ENCODE data around the gene MAP2.
"Not testable (repeated sequence)": the region's sequence is repeated elsewhere in the genome, so short reads cannot be mapped to it uniquely, and the experiment has no call there.

MAP2 gene

GRCh38 chr2:209472112-209472832 is 48.4 kb downstream of the MAP2 start:
- DNase-seq: no peak
- Mint-ChIP-seq H3K4me1 (peaks cover 59% of the 10 kb centered on the region), H3K36me3 (ENCODE audit: low read depth) (peaks cover 5% of the 10 kb centered on the region), H3K27ac (peak overlapping the region; percentile 82), H3K9me3 (peaks cover 3% of the 10 kb centered on the region), H3K4me3 (peak overlapping the region; percentile 24), H3K27me3 (ENCODE audit: low read depth, poor library complexity) (no peaks in the 10 kb centered on the region)
- no peak for TF ChIP-seq CTCF (IDR thresholded peaks at IDR 0.05)

DNA sequence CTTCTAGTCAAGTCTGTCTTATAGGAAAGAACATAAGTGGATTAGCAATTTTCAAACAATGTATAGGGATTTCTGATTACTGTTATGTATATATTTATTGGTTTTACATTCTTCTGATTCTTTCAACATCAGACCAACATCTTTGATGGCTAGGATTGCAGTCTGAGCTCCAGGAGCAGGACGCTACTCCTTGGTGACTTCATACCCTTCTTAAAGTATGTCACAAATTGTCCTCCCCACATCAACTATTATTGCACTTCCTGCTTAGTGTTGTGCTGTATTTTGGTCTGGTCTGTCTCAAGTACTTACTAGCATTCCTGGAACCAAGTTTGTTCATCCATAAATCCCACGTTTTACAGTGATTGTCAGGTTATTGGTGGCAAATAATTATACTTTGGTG is 49.0 kb downstream of the MAP2 start:
- H3K36me3 Mint-ChIP-seq (ENCODE audit: low read depth): peaks cover 5% of the 10 kb centered on the region
- no peaks in the 10 kb centered on the region for H3K27me3 Mint-ChIP-seq (ENCODE audit: low read depth, poor library complexity)
- TF ChIP-seq CTCF (IDR thresholded peaks at IDR 0.05): no peak
- H3K27ac Mint-ChIP-seq: peak overlapping the region; percentile 63
- peaks cover 64% of the 10 kb centered on the region for H3K4me1 Mint-ChIP-seq
- no peaks in the 10 kb centered on the region for H3K9me3 Mint-ChIP-seq
- no peak overlapping the region for H3K4me3 Mint-ChIP-seq
- no peak for DNase-seq

DNA sequence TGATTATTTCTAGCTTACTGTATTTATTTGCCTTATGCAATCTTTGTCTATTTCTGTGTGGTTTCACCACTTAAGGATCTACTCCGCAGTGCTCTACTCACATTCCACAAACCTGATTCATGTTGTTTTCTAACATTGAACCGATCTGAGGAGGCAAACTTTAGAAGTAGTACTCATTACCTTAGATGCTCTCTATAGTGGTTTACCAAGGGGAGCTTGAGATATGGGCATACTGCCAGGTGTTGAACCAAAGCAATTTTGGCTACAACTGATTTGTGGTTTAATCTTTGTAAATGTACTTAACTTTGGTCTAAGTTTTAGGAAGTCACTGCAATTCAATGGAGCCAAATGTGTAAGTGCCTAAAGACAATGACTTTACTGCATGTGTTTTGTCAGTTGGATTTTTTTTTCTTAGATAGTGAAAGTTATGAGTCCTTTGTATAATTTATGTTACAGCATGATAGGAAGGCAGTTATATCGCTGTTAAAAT is 50.1 kb downstream of the MAP2 start:
- no peak for TF ChIP-seq CTCF (IDR thresholded peaks at IDR 0.05)
- no peaks in the 10 kb centered on the region for H3K27me3 Mint-ChIP-seq (ENCODE audit: low read depth, poor library complexity)
- no peak overlapping the region for H3K27ac Mint-ChIP-seq
- peaks cover 64% of the 10 kb centered on the region for H3K4me1 Mint-ChIP-seq
- no peaks in the 10 kb centered on the region for H3K9me3 Mint-ChIP-seq
- H3K4me3 Mint-ChIP-seq: no peak overlapping the region
- peaks cover 5% of the 10 kb centered on the region for H3K36me3 Mint-ChIP-seq (ENCODE audit: low read depth)
- no peak for DNase-seq

- no peak for TF ChIP-seq CTCF (IDR thresholded peaks at IDR 0.05)
- no peaks in the 10 kb centered on the region for H3K36me3 Mint-ChIP-seq (ENCODE audit: low read depth)
- H3K4me1 Mint-ChIP-seq: peaks cover 64% of the 10 kb centered on the region
- H3K27me3 Mint-ChIP-seq (ENCODE audit: low read depth, poor library complexity): no peaks in the 10 kb centered on the region
- no peak for DNase-seq
- H3K27ac Mint-ChIP-seq: no peak overlapping the region
- no peak overlapping the region for H3K4me3 Mint-ChIP-seq
- no peaks in the 10 kb centered on the region for H3K9me3 Mint-ChIP-seq
These were observed 51.1 kb downstream of the MAP2 start for GRCh38 chr2:209474960-209475359.

DNA sequence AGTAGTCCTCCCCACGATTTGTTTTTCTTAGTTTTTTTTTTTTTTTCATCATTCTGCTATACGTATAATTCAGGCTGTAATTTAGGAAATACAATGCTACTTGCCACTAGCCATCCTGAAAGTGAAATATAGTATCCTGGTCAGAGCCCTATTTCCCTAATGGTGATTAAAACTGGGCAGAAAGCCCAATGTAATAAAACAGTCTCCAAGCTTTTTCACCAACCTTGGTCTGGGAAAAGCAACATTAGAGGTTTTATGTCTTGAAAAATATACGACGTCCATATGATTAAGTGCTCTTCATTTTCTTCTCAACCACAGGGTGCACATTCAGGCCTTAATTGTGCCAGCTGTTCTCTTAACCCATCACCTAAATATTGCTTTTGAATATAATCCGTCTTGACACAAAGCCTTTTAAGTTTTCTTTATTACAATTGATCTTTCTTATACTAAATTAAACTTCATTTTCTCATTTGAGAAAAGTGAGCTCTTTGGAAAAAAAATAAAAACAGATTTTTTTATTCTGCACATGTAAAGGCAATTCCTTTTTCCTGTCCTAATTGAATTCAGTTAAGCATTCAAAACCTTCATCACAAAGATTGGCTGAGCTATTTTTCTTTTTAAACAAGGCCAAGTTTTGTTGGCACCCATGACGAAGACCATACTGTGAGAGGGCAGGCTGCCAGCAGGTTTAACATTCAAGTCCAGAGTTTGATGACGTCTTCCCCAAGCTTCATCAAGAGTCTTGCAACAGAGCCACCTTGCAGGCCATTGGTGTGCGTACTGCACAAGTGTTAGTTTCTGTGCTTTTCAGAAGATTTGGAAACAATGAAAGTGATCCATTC is 52.7 kb downstream of the MAP2 start:
- DNase-seq: no peak
- TF ChIP-seq CTCF (IDR thresholded peaks at IDR 0.05): no peak
- Mint-ChIP-seq H3K9me3 (peaks cover 4% of the 10 kb centered on the region), H3K4me1 (peaks cover 60% of the 10 kb centered on the region), H3K36me3 (ENCODE audit: low read depth) (no peaks in the 10 kb centered on the region), H3K27me3 (ENCODE audit: low read depth, poor library complexity) (no peaks in the 10 kb centered on the region), H3K27ac (peak overlapping the region; percentile 78), H3K4me3 (peak overlapping the region; percentile 4)

GRCh38 chr2:209492296-209492695 is 68.4 kb downstream of the MAP2 start:
- not testable (repeated sequence) for H3K27me3 Mint-ChIP-seq (ENCODE audit: low read depth, poor library complexity); H3K27ac Mint-ChIP-seq; H3K4me3 Mint-ChIP-seq; DNase-seq; H3K4me1 Mint-ChIP-seq
- Mint-ChIP-seq H3K9me3 (peaks cover 60% of the 10 kb centered on the region), H3K36me3 (ENCODE audit: low read depth) (peaks cover 23% of the 10 kb centered on the region)

GRCh38 chr2:209495068-209495620 is 71.3 kb downstream of the MAP2 start:
- not testable (repeated sequence) for H3K4me3 Mint-ChIP-seq

More at GRCh38 chr2:209495068-209495620, 71.3 kb downstream of the MAP2 start:
- not testable (repeated sequence) for H3K27me3 Mint-ChIP-seq (ENCODE audit: low read depth, poor library complexity); DNase-seq; H3K4me1 Mint-ChIP-seq; H3K27ac Mint-ChIP-seq
- H3K36me3 Mint-ChIP-seq (ENCODE audit: low read depth): peaks cover 16% of the 10 kb centered on the region
- H3K9me3 Mint-ChIP-seq: peaks cover 46% of the 10 kb centered on the region

Measured in nephron progenitor cell (in vitro differentiated cells).